A549 (cell line): ENCODE measurements around the gene ZDHHC11B. TPM values are rescaled to one million over a fixed set of nuclear protein-coding genes. Genes with fewer than 3 reads are reported as not detected.

Experiments used
- ATAC-seq, 2 experiments: fragments of 200-7000 bp in 1 of 2; fragments of >200 bp in 1 of 2; cut with Nextera tagmentation in 1 of 2; cut with Tn5 transposase in 1 of 2; 3 replicates each; pipeline versions ENCODE4 v1.8.0 to v1.9.1; 2018 to 2020; ENCODE audit warnings: mild to moderate bottlenecking in 1 of 2, moderate library complexity in 1 of 2
- CTCF ChIA-PET: fragments of 300-600 bp; sonication (Branson Sonifier 250); formaldehyde crosslinking; extraction: SDS; loops from one replicate; lab custom pipeline; 2021; ENCODE audit warnings: antibody characterized with exemption, inconsistent platforms; lab: Yijun Ruan, JAX
- POLR2A ChIA-PET: fragments of 350-600 bp; formaldehyde crosslinking; extraction: SDS; loops from one replicate; lab custom pipeline; 2021; ENCODE audit warnings: antibody characterized with exemption, inconsistent platforms; lab: Yijun Ruan, JAX
- DNase-seq, 2 experiments: peaks; one replicate each; pipeline versions ENCODE4 v3.0.0 to v3.0.0-alpha.2; 2011 to 2016; ENCODE audit warnings: low read depth in 1 of 2, low spot score in 1 of 2
- FAIRE-seq: peaks from 2 replicates; lab custom pipeline; 2011; peaks lifted over from hg19 to GRCh38; lab: Jason Lieb, UNC
- H3K27ac ChIP-seq, 2 experiments: fragments of >200 bp; sonication (Bioruptor Twin); formaldehyde crosslinking; 3 replicates each; pipeline ENCODE4 v1.5.1; 2016 to 2017
- H3K4me1 ChIP-seq: fragments of >200 bp; sonication (Bioruptor Twin); formaldehyde crosslinking; 3 replicates; pipeline ENCODE4 v1.6.1; 2016
- H3K4me2 ChIP-seq: fragments of >200 bp; sonication (Bioruptor Twin); formaldehyde crosslinking; 3 replicates; pipeline ENCODE4 v1.6.1; 2016
- H3K4me3 ChIP-seq: fragments of >200 bp; sonication (Bioruptor Twin); formaldehyde crosslinking; 3 replicates; pipeline ENCODE4 v1.5.1; 2016
- H3K9me3 ChIP-seq: fragments of >200 bp; sonication (Bioruptor Twin); formaldehyde crosslinking; 3 replicates; pipeline ENCODE4 v1.6.1; 2016
- BHLHE40 ChIP-seq: IDR thresholded peaks from 2 replicates; pipeline ENCODE4 v1.6.1; 2012; ENCODE audit warnings: low read depth, low read length, inconsistent platforms
- CHD2 ChIP-seq: fragments of 150-350 bp; IDR thresholded peaks from 2 replicates; pipeline ENCODE4 v1.6.1; 2014; ENCODE audit warnings: low read length; ENCODE audit not compliant: partially characterized antibody
- EHF ChIP-seq: fragments of 250-450 bp; sonication (Bioruptor Pico); IDR thresholded peaks from 2 replicates; pipeline ENCODE4 v1.5.0; 2020; ENCODE audit warnings: mild to moderate bottlenecking
- ESRRA ChIP-seq: fragments of 150-350 bp; IDR thresholded peaks from 2 replicates; pipeline ENCODE4 v1.6.1; 2014; ENCODE audit warnings: mild to moderate bottlenecking, low read length, borderline replicate concordance
- FOSB ChIP-seq: fragments of 250-450 bp; sonication (Bioruptor Pico); IDR thresholded peaks from 2 replicates; pipeline ENCODE4 v1.5.0; 2020; ENCODE audit warnings: mild to moderate bottlenecking, moderate library complexity
- HDAC2 ChIP-seq: fragments of 200-600 bp; sonication (generic); IDR thresholded peaks from 2 replicates; pipeline ENCODE4 v1.6.1; 2016
- HOXB5 ChIP-seq: fragments of 250-450 bp; sonication (Bioruptor Pico); IDR thresholded peaks from 2 replicates; pipeline ENCODE4 v1.5.0; 2020; ENCODE audit warnings: mild to moderate bottlenecking, moderate library complexity
- MYC ChIP-seq: IDR thresholded peaks from 2 replicates; pipeline ENCODE4 v1.6.1; 2012; ENCODE audit warnings: mild to moderate bottlenecking, inconsistent platforms, low read length, improper control_type of control experiment, borderline replicate concordance
- NR3C1 ChIP-seq: fragments of >200 bp; sonication (Bioruptor Twin); formaldehyde crosslinking; IDR thresholded peaks from 3 replicates; pipeline ENCODE4 v1.6.1; 2017
- PHF8 ChIP-seq: fragments of 200-600 bp; sonication (generic); IDR thresholded peaks from 2 replicates; pipeline ENCODE4 v1.6.1; 2016; ENCODE audit warnings: low read depth, mild to moderate bottlenecking, antibody characterized with exemption, moderate library complexity, borderline replicate concordance
- POLR2A ChIP-seq: IDR thresholded peaks from 2 replicates; pipeline ENCODE4 v1.6.1; 2012; ENCODE audit warnings: mild to moderate bottlenecking, low read length
- RFX5 ChIP-seq: fragments of 450-650 bp; IDR thresholded peaks from 2 replicates; pipeline ENCODE4 v1.7.1; 2014; ENCODE audit warnings: antibody characterized with exemption, mild to moderate bottlenecking, moderate library complexity
- RNF2 ChIP-seq: fragments of 200-600 bp; sonication (generic); IDR thresholded peaks from 2 replicates; pipeline ENCODE4 v1.6.1; 2016; ENCODE audit warnings: low read depth, mild to moderate bottlenecking, antibody characterized with exemption, moderate library complexity, borderline replicate concordance
- SREBF2 ChIP-seq: fragments of 450-650 bp; IDR thresholded peaks from 2 replicates; pipeline ENCODE4 v1.6.1; 2014; ENCODE audit warnings: mild to moderate bottlenecking, moderate library complexity
- TFCP2L1 ChIP-seq: fragments of 250-450 bp; sonication (Bioruptor Pico); IDR thresholded peaks from 2 replicates; pipeline ENCODE4 v1.5.0; 2021; ENCODE audit warnings: mild to moderate bottlenecking
- ZSCAN20 ChIP-seq: fragments of 250-450 bp; sonication (Bioruptor Pico); IDR thresholded peaks from 2 replicates; pipeline ENCODE4 v1.8.0; 2022; ENCODE audit warnings: mild to moderate bottlenecking, moderate library complexity
- WGBS: methylation state at CpG from one replicate; pipeline ENCODE4 v1.1.6; 2017; ENCODE audit errors: missing lambda C conversion rate; 5-methylcytosine and 5-hydroxymethylcytosine counted together
- polyA plus RNA-seq, 4 experiments: library from polyadenylated mRNA; depleted of rRNA in 3 of 4; stranded (reverse); fragments of >200 nt; fragmentation: RNase III in 1 of 4; extraction: RNeasy Plus Mini Kit Qiagen cat#74134 plus additional on column Dnase treatment in 1 of 4; gene quantifications; 2 replicates in 3 of 4; 3 replicates in 1 of 4; pipeline ENCODE4 v1.2.3, GENCODE V29; 2011 to 2017
- TF ChIP-seq, protein P1 (sequence below): IDR thresholded peaks from 2 replicates; pipeline ENCODE4 v1.6.1; 2012
- TF ChIP-seq, protein P2 (sequence below): fragments of >200 bp; sonication (Bioruptor Twin); formaldehyde crosslinking; IDR thresholded peaks from 3 replicates; pipeline ENCODE4 v1.5.1; 2016
- TF ChIP-seq, protein P3 (sequence below): fragments of 250-450 bp; sonication (Bioruptor Pico); IDR thresholded peaks from 2 replicates; pipeline ENCODE4 v1.5.0; 2020; ENCODE audit warnings: low read depth, mild to moderate bottlenecking, moderate library complexity
- TF ChIP-seq, protein P4 (sequence below): fragments of 200-600 bp; sonication (generic); IDR thresholded peaks from 2 replicates; pipeline ENCODE4 v1.6.1; 2016; ENCODE audit warnings: antibody characterized with exemption, mild to moderate bottlenecking, moderate library complexity

Gene ZDHHC11B
- polyA plus RNA-seq, 2 of the 4 experiments (the other 2 are of a cell fraction) = 0.18 to 1.0 TPM

DNA sequence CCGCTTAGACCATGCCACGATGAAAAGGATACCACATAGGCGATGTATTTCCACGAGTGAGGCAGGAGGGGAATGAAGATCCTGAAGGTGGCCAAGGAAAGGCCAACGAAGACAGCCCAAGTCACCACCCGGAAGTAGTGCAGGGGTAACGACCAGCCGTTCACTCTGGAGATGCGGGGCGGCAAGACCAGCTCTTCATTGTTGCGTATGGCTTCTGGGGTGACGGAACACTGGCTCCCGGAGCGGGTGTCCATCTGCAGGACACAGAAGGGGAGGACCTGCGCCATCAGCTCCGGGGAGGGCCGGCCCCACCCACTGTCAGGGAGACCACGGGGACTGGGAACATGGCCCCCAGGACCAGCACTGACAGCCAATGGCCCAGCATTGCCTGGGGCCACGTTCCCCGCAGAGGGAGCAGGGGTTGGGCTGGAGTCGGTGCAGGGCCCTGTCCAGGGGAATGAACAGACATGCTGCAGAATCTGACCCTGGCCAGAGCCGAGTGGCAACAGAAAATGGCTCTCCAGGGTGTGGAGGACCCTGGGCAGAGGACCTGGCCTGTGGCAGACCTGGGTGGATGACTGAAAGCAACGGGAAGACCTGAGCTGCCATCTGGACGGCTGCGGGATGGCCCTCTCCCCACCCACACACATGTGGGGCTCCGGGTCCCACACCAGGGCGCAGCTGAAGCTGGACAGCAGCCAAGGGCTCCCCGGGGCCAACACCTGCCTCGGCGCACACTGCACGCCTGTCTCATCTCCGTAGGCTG, 17.7 kb downstream of the ZDHHC11B start:
- no peaks in the 10 kb centered on the region for H3K4me1 ChIP-seq
- POLR2A ChIA-PET = no interaction called here
- TF ChIP-seq MYC (no peak), TFCP2L1 (no peak), RNF2 (no peak), RFX5 (no peak), CHD2 (no peak), FOSB (no peak), SREBF2 (no peak)
- TF ChIP-seq, all 56 proteins: peak for 0
- FAIRE-seq (no peak), DNase-seq (no peak), ATAC-seq (no peak)
- WGBS = 58% methylated on average over 28 of the region's 32 CpGs
- Histone ChIP-seq H3K27ac (no peak overlapping the region), H3K4me2 (no peak overlapping the region), H3K9me3 (no peaks in the 10 kb centered on the region), H3K4me3 (no peak overlapping the region)
- CTCF ChIA-PET = no interaction called here

DNA sequence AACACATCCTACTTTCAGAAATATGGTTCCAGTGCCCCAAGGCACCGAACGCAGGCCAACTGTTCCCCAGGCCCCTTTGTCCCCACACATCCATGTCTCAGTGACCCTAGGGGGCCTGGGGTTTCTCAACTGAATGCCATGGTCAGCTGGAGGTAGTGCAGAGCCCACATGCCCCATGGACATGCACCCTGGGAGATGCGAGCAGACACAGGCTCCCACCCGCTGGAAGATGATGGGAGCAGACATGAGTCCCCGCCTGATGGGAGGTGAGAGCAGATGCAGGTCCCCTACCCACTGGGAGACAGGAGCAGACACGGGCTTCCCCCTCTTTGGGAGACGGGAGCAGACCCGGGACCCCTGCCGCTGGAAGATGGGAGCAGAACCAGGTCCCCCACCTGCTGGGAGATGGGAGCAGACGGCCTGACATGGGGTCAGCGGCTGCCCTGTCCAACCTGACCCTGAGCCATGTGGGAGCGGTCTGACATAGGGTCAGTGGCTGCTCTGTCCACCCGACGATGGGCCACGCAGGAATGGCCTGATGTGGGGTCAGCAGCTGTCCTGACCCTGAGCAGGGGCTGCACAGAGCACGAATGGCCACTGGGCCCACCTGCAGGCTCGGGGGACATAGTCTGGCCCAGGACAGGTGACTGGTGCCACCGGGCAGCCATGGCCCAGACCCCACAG, 18.4 kb downstream of the ZDHHC11B start:
- WGBS = 61% methylated on average over 15 of the region's 18 CpGs
- ChIA-PET POLR2A (no interaction called here), CTCF (no interaction called here)
- no peak overlapping the region for H3K4me3 ChIP-seq
- no peak overlapping the region for H3K4me2 ChIP-seq
- FAIRE-seq (no peak), ATAC-seq (no peak), DNase-seq (no peak)
- no peaks in the 10 kb centered on the region for H3K4me1 ChIP-seq
- TF ChIP-seq EHF (CRISPR knock-in tag) (no peak), FOSB (no peak), HDAC2 (no peak), BHLHE40 (no peak), POLR2A (no peak), PHF8 (no peak), RFX5 (no peak), ESRRA (no peak), NR3C1 (no peak), HOXB5 (CRISPR knock-in tag) (no peak), ZSCAN20 (CRISPR knock-in tag) (no peak)
- TF ChIP-seq, protein P1, sequence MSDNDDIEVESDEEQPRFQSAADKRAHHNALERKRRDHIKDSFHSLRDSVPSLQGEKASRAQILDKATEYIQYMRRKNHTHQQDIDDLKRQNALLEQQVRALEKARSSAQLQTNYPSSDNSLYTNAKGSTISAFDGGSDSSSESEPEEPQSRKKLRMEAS = no peak
- TF ChIP-seq, protein P2, sequence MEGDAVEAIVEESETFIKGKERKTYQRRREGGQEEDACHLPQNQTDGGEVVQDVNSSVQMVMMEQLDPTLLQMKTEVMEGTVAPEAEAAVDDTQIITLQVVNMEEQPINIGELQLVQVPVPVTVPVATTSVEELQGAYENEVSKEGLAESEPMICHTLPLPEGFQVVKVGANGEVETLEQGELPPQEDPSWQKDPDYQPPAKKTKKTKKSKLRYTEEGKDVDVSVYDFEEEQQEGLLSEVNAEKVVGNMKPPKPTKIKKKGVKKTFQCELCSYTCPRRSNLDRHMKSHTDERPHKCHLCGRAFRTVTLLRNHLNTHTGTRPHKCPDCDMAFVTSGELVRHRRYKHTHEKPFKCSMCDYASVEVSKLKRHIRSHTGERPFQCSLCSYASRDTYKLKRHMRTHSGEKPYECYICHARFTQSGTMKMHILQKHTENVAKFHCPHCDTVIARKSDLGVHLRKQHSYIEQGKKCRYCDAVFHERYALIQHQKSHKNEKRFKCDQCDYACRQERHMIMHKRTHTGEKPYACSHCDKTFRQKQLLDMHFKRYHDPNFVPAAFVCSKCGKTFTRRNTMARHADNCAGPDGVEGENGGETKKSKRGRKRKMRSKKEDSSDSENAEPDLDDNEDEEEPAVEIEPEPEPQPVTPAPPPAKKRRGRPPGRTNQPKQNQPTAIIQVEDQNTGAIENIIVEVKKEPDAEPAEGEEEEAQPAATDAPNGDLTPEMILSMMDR = no peak
- TF ChIP-seq, protein P3, sequence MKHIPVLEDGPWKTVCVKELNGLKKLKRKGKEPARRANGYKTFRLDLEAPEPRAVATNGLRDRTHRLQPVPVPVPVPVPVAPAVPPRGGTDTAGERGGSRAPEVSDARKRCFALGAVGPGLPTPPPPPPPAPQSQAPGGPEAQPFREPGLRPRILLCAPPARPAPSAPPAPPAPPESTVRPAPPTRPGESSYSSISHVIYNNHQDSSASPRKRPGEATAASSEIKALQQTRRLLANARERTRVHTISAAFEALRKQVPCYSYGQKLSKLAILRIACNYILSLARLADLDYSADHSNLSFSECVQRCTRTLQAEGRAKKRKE = no peak
- TF ChIP-seq, protein P4, sequence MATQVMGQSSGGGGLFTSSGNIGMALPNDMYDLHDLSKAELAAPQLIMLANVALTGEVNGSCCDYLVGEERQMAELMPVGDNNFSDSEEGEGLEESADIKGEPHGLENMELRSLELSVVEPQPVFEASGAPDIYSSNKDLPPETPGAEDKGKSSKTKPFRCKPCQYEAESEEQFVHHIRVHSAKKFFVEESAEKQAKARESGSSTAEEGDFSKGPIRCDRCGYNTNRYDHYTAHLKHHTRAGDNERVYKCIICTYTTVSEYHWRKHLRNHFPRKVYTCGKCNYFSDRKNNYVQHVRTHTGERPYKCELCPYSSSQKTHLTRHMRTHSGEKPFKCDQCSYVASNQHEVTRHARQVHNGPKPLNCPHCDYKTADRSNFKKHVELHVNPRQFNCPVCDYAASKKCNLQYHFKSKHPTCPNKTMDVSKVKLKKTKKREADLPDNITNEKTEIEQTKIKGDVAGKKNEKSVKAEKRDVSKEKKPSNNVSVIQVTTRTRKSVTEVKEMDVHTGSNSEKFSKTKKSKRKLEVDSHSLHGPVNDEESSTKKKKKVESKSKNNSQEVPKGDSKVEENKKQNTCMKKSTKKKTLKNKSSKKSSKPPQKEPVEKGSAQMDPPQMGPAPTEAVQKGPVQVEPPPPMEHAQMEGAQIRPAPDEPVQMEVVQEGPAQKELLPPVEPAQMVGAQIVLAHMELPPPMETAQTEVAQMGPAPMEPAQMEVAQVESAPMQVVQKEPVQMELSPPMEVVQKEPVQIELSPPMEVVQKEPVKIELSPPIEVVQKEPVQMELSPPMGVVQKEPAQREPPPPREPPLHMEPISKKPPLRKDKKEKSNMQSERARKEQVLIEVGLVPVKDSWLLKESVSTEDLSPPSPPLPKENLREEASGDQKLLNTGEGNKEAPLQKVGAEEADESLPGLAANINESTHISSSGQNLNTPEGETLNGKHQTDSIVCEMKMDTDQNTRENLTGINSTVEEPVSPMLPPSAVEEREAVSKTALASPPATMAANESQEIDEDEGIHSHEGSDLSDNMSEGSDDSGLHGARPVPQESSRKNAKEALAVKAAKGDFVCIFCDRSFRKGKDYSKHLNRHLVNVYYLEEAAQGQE = no peak
- no peak overlapping the region for H3K27ac ChIP-seq
- H3K9me3 ChIP-seq = no peaks in the 10 kb centered on the region
